Osteocyte (in vitro differentiated cells): ENCODE measurements around the gene RBPJ. TPM values are rescaled to one million over a fixed set of nuclear protein-coding genes. Genes with fewer than 3 reads are reported as not detected.

ENCODE experiments used
- DNase-seq: peaks from one replicate; pipeline ENCODE4 v3.0.0; 2021; ENCODE audit warnings: mixed read lengths; ENCODE audit not compliant: unreplicated experiment; ENCODE audit errors: extremely low spot score
- H3K27ac Mint-ChIP-seq: one replicate; pipeline ENCODE4 v1.8.0; 2021; ENCODE audit warnings: mild to moderate bottlenecking, mixed read lengths; ENCODE audit not compliant: unreplicated experiment
- H3K27me3 Mint-ChIP-seq: one replicate; pipeline ENCODE4 v1.8.0; 2021; ENCODE audit warnings: mixed read lengths; ENCODE audit not compliant: unreplicated experiment
- H3K36me3 Mint-ChIP-seq: one replicate; pipeline ENCODE4 v1.8.0; 2021; ENCODE audit warnings: mixed read lengths; ENCODE audit not compliant: unreplicated experiment
- H3K4me1 Mint-ChIP-seq: one replicate; pipeline ENCODE4 v1.8.0; 2021; ENCODE audit warnings: mixed read lengths; ENCODE audit not compliant: unreplicated experiment
- H3K4me3 Mint-ChIP-seq: one replicate; pipeline ENCODE4 v1.8.0; 2021; ENCODE audit warnings: mild to moderate bottlenecking, moderate library complexity, mixed read lengths; ENCODE audit not compliant: unreplicated experiment
- H3K9me3 Mint-ChIP-seq: one replicate; pipeline ENCODE4 v1.8.0; 2021; ENCODE audit warnings: mixed read lengths; ENCODE audit not compliant: unreplicated experiment
- total RNA-seq: library from RNA; stranded (reverse); gene quantifications from 2 replicates; pipeline ENCODE4 v1.2.1, GENCODE V29; 2021
- TF ChIP-seq, protein P1 (sequence below): fragments of 200-600 bp; sonication (generic); IDR thresholded peaks from 2 replicates; pipeline ENCODE4 v1.5.0; 2021; ENCODE audit warnings: antibody characterized with exemption, mild to moderate bottlenecking, moderate library complexity

Gene RBPJ
- total RNA-seq, 1 donor from 2014 or later = 79.8 TPM

DNA sequence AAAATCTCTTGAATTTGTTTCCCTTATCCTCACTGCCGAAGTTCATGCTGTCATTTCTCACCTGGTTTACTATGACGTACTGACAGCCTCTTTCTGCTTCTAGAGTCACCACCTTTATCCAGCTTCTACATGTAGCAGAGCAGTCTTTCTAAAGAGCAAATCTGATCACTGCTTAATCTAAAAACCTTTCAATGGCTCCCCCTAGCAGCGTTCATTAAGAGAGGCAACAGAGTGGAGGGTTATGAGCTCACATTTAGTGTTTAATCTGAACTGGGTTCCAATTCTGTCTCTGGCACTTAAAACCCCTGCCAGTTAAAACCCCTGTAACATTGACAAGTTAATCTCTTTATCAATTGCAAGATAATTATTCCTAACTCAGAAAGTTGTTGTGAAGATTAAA, 4.4 kb downstream of the RBPJ start:
- no peaks in the 10 kb centered on the region for H3K36me3 Mint-ChIP-seq
- TF ChIP-seq, protein P1, sequence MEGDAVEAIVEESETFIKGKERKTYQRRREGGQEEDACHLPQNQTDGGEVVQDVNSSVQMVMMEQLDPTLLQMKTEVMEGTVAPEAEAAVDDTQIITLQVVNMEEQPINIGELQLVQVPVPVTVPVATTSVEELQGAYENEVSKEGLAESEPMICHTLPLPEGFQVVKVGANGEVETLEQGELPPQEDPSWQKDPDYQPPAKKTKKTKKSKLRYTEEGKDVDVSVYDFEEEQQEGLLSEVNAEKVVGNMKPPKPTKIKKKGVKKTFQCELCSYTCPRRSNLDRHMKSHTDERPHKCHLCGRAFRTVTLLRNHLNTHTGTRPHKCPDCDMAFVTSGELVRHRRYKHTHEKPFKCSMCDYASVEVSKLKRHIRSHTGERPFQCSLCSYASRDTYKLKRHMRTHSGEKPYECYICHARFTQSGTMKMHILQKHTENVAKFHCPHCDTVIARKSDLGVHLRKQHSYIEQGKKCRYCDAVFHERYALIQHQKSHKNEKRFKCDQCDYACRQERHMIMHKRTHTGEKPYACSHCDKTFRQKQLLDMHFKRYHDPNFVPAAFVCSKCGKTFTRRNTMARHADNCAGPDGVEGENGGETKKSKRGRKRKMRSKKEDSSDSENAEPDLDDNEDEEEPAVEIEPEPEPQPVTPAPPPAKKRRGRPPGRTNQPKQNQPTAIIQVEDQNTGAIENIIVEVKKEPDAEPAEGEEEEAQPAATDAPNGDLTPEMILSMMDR = peak; percentile 44
- no peaks in the 10 kb centered on the region for H3K27me3 Mint-ChIP-seq
- no peak overlapping the region for H3K4me3 Mint-ChIP-seq
- peaks cover 54% of the 10 kb centered on the region for H3K4me1 Mint-ChIP-seq
- H3K27ac Mint-ChIP-seq = no peak overlapping the region
- no peak for DNase-seq
- H3K9me3 Mint-ChIP-seq = no peaks in the 10 kb centered on the region

DNA sequence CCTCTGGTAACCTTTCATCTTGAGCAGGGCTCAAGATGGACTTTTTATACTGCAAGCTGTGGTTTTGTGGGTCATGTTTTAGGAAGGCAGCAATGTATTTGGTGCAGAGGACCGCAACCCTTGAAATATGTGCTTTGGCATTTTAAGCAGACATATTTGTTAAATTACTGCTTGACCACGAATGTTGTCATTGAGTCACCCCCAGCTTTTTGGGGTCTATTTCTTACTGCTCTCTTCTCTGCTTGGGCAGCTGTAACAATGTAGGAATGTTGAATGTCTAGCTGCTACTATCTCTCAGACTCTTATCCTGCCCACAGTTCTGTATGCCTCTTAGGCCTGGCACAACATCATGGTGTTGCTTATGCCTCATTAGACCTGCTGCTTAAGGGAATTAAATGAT, 6.0 kb downstream of the RBPJ start:
- Mint-ChIP-seq H3K4me1 (peaks cover 58% of the 10 kb centered on the region), H3K9me3 (no peaks in the 10 kb centered on the region), H3K27me3 (no peaks in the 10 kb centered on the region), H3K27ac (peak overlapping the region; percentile 64), H3K36me3 (no peaks in the 10 kb centered on the region), H3K4me3 (no peak overlapping the region)
- DNase-seq = no peak
- TF ChIP-seq, protein P1 = no peak

DNA sequence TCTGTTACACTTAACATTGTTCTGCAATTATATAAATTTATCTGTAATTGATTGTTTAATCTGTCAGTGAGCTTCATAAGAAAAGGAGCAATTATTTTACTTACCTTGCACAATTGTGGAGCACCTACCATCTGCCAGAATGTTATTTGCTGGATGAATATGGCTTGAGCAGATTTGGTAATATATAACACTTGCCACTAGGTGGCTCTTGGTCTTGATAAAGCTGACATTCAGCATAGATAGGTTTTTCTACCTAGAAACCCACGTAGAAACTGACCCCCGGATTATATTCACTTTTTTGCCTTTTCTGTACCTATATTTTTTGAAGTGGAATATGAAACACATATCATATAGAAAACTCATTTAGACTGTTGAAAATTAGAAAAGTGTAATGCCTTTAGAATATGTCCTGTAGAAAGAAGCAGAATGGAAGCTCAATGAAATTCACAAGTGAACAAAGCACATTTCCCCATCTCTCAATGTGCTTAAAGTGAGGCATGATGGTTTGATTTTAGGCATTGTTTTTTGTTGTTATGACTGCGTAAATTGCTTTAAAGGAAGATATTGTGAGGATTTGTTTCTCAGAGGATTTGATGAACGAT, 9.5 kb downstream of the RBPJ start:
- no peak overlapping the region for H3K4me3 Mint-ChIP-seq
- H3K9me3 Mint-ChIP-seq = no peaks in the 10 kb centered on the region
- TF ChIP-seq, protein P1 = peak; percentile 78
- H3K36me3 Mint-ChIP-seq = no peaks in the 10 kb centered on the region
- no peak for DNase-seq
- no peak overlapping the region for H3K27ac Mint-ChIP-seq
- H3K4me1 Mint-ChIP-seq = peaks cover 37% of the 10 kb centered on the region
- H3K27me3 Mint-ChIP-seq = no peaks in the 10 kb centered on the region

DNA sequence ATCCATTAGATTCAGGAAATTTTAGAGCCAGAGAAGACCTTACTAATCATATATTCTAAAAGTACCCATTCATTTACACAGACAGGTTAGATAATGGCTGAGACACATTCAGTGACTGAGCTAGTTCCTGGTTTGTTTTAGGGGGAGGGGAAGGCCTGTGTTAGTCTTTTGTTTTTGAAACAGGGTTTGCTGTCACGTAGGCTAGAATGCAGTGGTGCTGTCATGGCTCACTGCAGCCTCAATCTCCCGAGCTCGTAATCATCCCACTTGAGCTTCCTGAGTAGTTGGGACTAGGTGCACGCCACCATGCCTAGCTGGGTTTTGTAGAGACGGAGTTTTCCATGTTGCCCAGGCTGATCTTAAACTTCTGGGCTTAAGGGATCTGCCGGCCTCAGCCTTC, 10.1 kb downstream of the RBPJ start:
- no peak overlapping the region for H3K27ac Mint-ChIP-seq
- TF ChIP-seq, protein P1 = no peak
- no peaks in the 10 kb centered on the region for H3K36me3 Mint-ChIP-seq
- H3K4me3 Mint-ChIP-seq = no peak overlapping the region
- DNase-seq = no peak
- no peaks in the 10 kb centered on the region for H3K27me3 Mint-ChIP-seq
- no peaks in the 10 kb centered on the region for H3K9me3 Mint-ChIP-seq
- H3K4me1 Mint-ChIP-seq = peaks cover 32% of the 10 kb centered on the region

DNA sequence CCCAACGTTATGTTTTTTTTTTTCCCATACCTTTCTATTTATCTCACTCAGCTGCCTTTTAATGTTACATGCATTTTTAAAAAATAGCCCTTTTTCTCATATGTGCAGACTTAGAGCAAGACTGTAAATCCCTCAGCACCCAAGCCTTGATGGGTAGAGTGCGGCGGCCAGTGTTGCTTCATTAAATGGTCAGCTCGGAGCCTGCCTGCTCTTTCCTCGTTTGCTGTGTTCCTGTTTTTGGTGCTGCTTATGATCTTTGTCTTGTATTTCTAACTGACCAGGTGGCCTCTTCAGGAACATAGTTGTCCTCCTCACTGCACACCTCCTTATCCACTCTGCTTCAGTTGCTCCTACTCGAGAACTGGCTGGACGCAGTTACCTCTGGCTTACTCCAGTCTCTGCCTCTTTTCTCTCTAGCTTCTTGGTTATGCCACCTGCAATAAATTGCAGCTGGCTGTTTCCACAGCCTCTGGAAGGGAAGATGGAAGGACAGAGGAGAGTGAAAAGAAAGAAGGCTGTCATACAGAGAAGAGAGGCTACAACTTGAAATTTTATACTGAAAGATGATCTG, 10.7 kb downstream of the RBPJ start:
- no peak overlapping the region for H3K27ac Mint-ChIP-seq
- no peaks in the 10 kb centered on the region for H3K9me3 Mint-ChIP-seq
- TF ChIP-seq, protein P1 = no peak
- H3K36me3 Mint-ChIP-seq = no peaks in the 10 kb centered on the region
- H3K4me3 Mint-ChIP-seq = no peak overlapping the region
- H3K27me3 Mint-ChIP-seq = no peaks in the 10 kb centered on the region
- DNase-seq = no peak
- peaks cover 30% of the 10 kb centered on the region for H3K4me1 Mint-ChIP-seq
